Subcutaneous adipose tissue (tissue), 4 donors: ENCODE data around the gene ZNF609. TPM values are rescaled to one million over a fixed set of nuclear protein-coding genes. Genes with fewer than 3 reads are reported as not detected.

Experiments used
- CTCF ChIP-seq: fragments of 450-650 bp; IDR thresholded peaks from one replicate; pipeline ENCODE4 v1.5.1; 2016; ENCODE audit warnings: low read depth, mild to moderate bottlenecking, control low read depth, antibody characterized with exemption, moderate library complexity
- total RNA-seq, 4 donors: library from RNA; depleted of rRNA; stranded (reverse); fragments of >200 nt; gene quantifications; one replicate each; pipeline ENCODE4 v1.1.0, GENCODE V29; 2016

The ZNF609 gene
- total RNA-seq, 4 donors from 2014 or later, result 23.0 to 26.9 (median 24.1) TPM

- TF ChIP-seq CTCF, result no peak
Measured at GRCh38 chr15:64635499-64636495, 175.4 kb downstream of the ZNF609 start.

- TF ChIP-seq CTCF, result no peak
Measured at GRCh38 chr15:64636556-64636955, 176.2 kb downstream of the ZNF609 start.

DNA sequence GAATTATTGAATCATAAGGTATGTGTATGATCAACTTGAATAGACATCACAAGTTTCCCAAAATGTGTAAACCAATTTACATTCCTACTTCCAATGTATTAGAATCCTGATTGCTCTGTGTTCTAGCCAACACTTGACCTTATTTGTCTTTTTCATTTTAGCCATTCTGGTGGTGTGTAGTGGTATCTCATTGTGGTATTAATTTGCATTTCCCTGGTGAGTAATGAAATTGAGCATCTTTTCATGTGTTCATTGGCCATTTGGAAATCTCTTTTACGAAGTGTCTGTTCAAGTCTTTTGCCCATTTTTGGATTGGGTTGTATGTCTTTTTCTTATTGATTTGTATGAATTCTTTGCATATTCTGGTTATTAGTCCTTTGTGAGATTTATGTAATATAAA is 177.0 kb downstream of the ZNF609 start:
- no peak for TF ChIP-seq CTCF

DNA sequence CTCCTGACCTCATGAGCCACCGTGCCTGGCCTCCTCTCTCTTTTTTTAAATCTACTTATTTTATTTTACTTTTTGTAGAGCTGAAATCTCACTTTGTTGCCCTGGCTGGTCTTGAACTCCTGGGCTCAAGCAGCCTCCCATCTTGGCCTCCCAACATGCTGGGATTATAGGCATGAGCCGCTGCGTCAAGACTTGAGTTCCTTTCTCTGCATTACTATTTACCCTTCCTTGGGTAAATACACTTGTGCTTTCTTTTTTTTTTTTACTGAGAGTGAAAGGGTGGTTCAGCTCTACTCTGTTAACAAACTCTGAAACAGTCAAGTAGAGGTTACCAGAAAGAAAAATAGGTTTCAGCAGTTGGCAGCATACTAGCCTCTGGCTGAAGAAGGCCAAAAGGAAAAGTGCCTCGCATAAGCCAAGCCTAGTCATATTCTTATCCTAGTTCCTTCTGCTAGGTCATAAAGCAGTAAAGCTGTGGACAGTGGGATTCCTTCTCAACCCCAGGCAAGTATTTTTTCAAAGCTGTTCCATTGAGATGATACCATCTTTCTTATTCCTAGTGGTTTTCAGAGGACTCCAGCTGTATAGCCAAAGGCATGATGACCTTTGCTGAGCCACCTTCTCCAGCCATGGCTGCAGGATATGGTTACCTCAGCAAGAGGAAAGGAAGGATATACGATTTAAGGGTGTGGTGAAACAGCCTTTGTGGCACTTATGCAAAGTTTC is 179.9 kb downstream of the ZNF609 start:
- TF ChIP-seq CTCF, result no peak

DNA sequence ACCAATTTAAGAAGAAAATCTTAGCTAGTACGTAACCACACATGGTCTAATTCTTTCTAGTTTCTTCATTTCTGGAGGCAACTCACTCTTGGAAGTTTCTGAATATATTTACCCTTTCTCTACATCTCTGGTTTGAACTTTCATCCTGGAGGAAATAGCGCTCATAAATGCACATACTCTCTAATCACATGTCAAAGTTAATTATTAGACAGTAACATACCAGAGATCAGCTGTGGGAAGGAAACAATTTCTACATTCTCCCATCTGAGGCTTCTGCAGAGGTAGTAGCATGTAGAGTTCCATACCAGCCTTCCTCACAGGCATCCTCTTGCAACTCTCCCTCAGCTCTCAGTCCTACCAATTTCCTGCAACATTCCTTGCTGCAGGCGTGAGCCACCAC is 182.5 kb downstream of the ZNF609 start:
- no peak for TF ChIP-seq CTCF

DNA sequence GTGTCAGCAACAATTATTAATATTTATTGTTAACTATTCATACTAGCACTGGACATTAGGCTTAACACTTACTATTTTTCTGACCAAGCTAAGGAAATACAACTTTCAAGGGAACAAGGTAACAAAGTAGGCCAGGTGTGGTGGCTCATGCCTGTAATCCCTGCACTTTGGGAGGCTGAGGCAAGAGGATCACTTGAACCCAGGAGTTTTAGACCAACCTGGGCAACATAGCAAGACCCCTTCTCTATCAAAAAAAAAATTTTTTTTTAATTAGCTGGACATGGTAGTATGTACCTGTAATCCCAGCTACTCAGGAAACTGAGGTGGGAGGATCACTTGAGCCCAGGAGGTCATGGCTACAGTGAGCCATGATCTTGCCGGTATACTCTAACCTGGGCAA is 183.3 kb downstream of the ZNF609 start:
- TF ChIP-seq CTCF, result no peak

GRCh38 chr15:64645995-64646394 is 185.6 kb downstream of the ZNF609 start:
- no peak for TF ChIP-seq CTCF
